ENCODE measurements around the gene XAF1. TPM values are rescaled to one million over a fixed set of nuclear protein-coding genes. Genes with fewer than 3 reads are reported as not detected.

The XAF1 gene
- total RNA-seq, 1 experiment from 2014 or later, result 0.20 TPM

GRCh38 chr17:6756425-6757031 lies 682 bp downstream of the XAF1 start (continued):
- no peak for TF ChIP-seq AR (CRISPR knock-in tag; IDR thresholded peaks at IDR 0.05)
- TF ChIP-seq KAT7 (CRISPR knock-in tag; IDR thresholded peaks at IDR 0.05; ENCODE audit: borderline replicate concordance), result no peak
- no peak for TF ChIP-seq FOXJ3 (CRISPR knock-in tag; IDR thresholded peaks at IDR 0.05; ENCODE audit: borderline replicate concordance)
- TF ChIP-seq ZNF425 (CRISPR knock-in tag; conservative IDR thresholded peaks at IDR 0.05), result no peak

GRCh38 chr17:6757747-6758146 lies 1.9 kb downstream of the XAF1 start:
- Mint-ChIP-seq H3K27me3 (ENCODE audit: low read depth) (no peaks in the 10 kb centered on the region; the same call in none of the 2 replicates), H3K27ac (no peak overlapping the region), H3K4me3 (no peak overlapping the region), H3K36me3 (no peaks in the 10 kb centered on the region), H3K4me1 (peaks cover 37% of the 10 kb centered on the region), H3K9me3 (no peaks in the 10 kb centered on the region)
- ATAC-seq (no peak), DNase-seq (ENCODE audit: low spot score) (no peak)
- CTCF ChIA-PET, result interaction anchor here (0.9 to 1.4 kb wide), 3 partner anchors 56 to 136 kb away, joined by 3 to 4 read pairs (median 3); no protein-coding TSS in a partner anchor
- POLR2A ChIA-PET, result no interaction called here
- TF ChIP-seq NR2C2 (CRISPR knock-in tag; IDR thresholded peaks at IDR 0.05) (no peak), ZBTB21 (CRISPR knock-in tag; IDR thresholded peaks at IDR 0.05; ENCODE audit: borderline replicate concordance) (no peak), AFF4 (CRISPR knock-in tag; IDR thresholded peaks at IDR 0.05; ENCODE audit: borderline replicate concordance) (no peak), RORB (CRISPR knock-in tag; IDR thresholded peaks at IDR 0.05) (no peak), E2F1 (CRISPR knock-in tag; IDR thresholded peaks at IDR 0.05) (no peak), ERG (CRISPR knock-in tag; IDR thresholded peaks at IDR 0.05) (no peak), NFYB (CRISPR knock-in tag; conservative IDR thresholded peaks at IDR 0.05; ENCODE audit: low read depth) (no peak), IRF1 (CRISPR knock-in tag; IDR thresholded peaks at IDR 0.05) (no peak), TP53 (CRISPR knock-in tag; IDR thresholded peaks at IDR 0.05) (no peak), SMAD4 (CRISPR knock-in tag; IDR thresholded peaks at IDR 0.05) (no peak), ETV6 (CRISPR knock-in tag; IDR thresholded peaks at IDR 0.05) (no peak), SP1 (CRISPR knock-in tag; conservative IDR thresholded peaks at IDR 0.05) (no peak), ZNF281 (CRISPR knock-in tag; IDR thresholded peaks at IDR 0.05) (no peak), NR3C1 (CRISPR knock-in tag; conservative IDR thresholded peaks at IDR 0.05; ENCODE audit: low read depth) (no peak), NR1H2 (CRISPR knock-in tag; IDR thresholded peaks at IDR 0.05) (no peak)
